Measurements from ENCODE around the gene KLHL30.

KLHL30 gene

GRCh38 chr2:238166391-238167343, 28.2 kb downstream of the KLHL30 start:
- no peak overlapping the region for H3K4me3 ChIP-seq (ENCODE audit: control insufficient read depth, low read depth, low read length)
- DNase-seq (ENCODE audit: low read depth): no peak
- TF ChIP-seq CTCF (IDR thresholded peaks at IDR 0.05; ENCODE audit: control insufficient read depth, insufficient read depth, low read depth, low read length, missing control alignments): no peak

- H3K4me3 ChIP-seq (ENCODE audit: control insufficient read depth, low read depth, low read length): no peak overlapping the region
- DNase-seq (ENCODE audit: low read depth): no peak
- TF ChIP-seq CTCF (IDR thresholded peaks at IDR 0.05; ENCODE audit: control insufficient read depth, insufficient read depth, low read depth, low read length, missing control alignments): no peak
These were observed 28.9 kb downstream of the KLHL30 start for GRCh38 chr2:238167344-238167715.

- DNase-seq (ENCODE audit: low read depth): no peak
- H3K4me3 ChIP-seq (ENCODE audit: control insufficient read depth, low read depth, low read length): no peak overlapping the region
- TF ChIP-seq CTCF (IDR thresholded peaks at IDR 0.05; ENCODE audit: control insufficient read depth, insufficient read depth, low read depth, low read length, missing control alignments): no peak
These were observed 29.3 kb downstream of the KLHL30 start for GRCh38 chr2:238167761-238168160.

GRCh38 chr2:238168196-238169047, 30.0 kb downstream of the KLHL30 start:
- H3K4me3 ChIP-seq (ENCODE audit: control insufficient read depth, low read depth, low read length): no peak overlapping the region
- no peak for TF ChIP-seq CTCF (IDR thresholded peaks at IDR 0.05; ENCODE audit: control insufficient read depth, insufficient read depth, low read depth, low read length, missing control alignments)
- no peak for DNase-seq (ENCODE audit: low read depth)

DNA sequence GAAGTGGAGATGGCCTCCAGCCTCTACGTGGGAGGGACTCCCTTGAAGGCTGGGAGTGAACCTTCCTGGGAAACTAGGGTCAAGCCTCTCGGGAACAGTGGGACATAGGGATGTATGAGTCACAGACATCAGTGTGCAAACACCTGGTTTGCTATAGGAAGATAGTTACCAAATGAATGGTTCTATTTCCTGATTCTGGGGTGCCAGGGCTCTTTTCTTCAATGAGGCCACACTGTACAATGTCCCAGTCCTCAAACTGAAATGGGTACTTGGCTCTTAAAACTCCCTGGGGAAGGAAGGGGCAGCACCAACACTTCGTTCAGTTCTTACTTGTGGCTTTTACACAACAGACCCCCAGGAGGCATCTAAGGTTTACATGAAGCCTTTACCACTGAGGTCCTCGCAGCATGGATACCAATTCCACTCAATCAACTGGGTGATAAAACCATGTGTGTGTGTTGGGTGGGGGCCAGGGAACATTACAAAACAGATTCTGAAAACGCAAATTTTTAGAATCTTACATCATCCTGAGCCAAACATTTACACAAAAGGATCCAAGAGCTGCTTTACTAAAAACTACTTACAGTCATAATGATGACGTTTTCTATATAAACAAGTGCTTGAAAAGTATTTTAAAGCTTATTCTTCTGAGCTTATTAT, 30.7 kb downstream of the KLHL30 start:
- no peak for TF ChIP-seq CTCF (IDR thresholded peaks at IDR 0.05; ENCODE audit: control insufficient read depth, insufficient read depth, low read depth, low read length, missing control alignments)
- DNase-seq (ENCODE audit: low read depth): peak; percentile 80
- peak overlapping the region; percentile 36 for H3K4me3 ChIP-seq (ENCODE audit: control insufficient read depth, low read depth, low read length)

- DNase-seq (ENCODE audit: low read depth): peak; percentile 89
- TF ChIP-seq CTCF (IDR thresholded peaks at IDR 0.05; ENCODE audit: control insufficient read depth, insufficient read depth, low read depth, low read length, missing control alignments): peak; percentile 2
- H3K4me3 ChIP-seq (ENCODE audit: control insufficient read depth, low read depth, low read length): peak overlapping the region; percentile 36
These were observed 31.3 kb downstream of the KLHL30 start for GRCh38 chr2:238169708-238170251.

Data from AG09309 (cell line).